Activated T-helper 9 cell treated with anti-CD3 and anti-CD28 coated beads, Interleukin-2, amount 50 U/mL, for 16 hours (primary cell): ENCODE data around the gene R3HDM2.

Source experiments
- DNase-seq: peaks from one replicate; pipeline ENCODE4 v3.0.0-alpha.2; 2020; ENCODE audit warnings: low read depth

R3HDM2 gene

DNA sequence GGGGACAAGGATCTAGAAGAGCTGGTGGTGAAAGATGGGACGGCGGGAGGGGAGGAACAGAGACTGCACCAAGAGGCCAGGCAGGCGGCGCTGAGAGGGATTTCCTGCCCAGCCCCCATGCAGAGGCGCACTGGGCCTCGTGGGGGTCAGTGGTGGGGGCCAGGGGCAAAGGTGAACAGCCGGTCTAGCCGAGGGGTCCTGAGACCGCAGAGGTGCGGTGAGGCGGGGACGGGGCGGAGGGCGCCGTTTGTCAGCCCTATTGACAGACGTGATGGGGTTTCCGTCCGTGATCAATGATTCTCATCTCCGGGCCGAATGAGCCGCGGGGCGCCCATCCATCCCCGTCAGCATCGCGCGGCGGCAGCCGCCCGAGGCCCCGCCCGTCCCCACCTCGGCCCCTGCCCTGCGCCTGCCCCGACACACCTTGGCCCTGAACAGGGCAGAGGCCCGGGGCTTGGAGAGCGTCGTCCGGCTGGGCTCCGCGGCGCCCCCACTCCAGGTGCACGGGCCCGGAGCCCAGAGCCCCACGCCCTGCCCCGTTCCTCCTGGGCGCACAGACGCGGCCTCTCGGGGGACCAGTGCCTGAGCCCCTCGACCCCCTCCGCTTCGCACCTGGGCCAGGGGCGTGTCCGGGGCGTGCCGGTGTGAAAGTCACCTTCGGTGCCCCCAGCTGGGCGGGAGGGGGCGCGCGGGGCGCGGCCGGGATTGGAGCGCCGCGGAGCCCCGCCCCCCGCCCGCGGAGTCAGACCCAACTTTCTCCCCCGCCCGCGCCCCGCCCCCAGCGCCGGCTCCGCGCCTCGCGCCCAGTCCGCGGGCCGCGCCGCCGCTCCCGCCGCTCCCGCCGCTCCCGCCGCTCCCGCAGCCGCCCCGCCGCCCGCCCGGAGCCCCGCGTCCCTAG lies 214.6 kb downstream of the R3HDM2 start, which contains the start of gene NXPH4:
NXPH4 (plus strand) TSS at position 781 of the 898 bp plus-strand sequence. CDS start 176 bp downstream, outside the sequence.
- DNase-seq, result peak; percentile 51

DNA sequence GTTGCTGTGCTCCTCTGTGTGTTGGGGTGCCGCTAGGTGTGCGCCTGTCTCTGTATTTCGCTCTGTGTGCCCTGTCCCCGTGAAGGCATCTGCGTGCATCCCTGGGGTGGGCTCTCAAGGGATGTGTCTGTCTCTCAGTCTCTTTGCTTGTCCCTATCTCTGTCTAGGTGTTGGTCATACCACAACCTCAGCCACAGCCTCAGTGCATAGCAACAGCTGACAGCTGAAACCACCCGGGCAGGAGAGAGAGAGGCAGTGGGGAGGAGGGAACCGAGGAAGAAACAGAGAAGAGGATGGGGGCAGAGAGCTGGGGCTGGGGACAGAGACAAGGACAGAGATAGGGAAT lies 215.2 kb downstream of the R3HDM2 start:
- no peak for DNase-seq

DNA sequence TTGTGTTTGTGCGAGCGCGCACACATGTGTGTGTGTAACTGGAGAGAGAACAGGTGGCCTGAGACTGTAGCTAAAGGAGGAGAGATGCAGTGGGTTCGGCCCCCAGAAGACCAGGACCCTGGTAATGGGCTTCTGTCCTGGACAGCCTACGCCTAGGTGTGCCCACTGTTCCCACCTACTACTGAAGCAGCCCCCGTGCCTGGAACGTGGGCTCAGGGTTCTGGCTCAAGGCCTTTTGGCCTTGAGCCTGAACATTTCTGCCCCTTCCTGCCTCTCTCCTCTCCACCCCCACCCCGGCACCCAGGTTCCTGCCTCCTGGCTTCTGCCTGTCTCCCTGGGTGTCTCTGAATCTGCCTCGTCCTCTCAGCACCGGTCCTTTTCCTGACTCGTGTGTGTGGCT lies 215.8 kb downstream of the R3HDM2 start:
- DNase-seq, result no peak

DNA sequence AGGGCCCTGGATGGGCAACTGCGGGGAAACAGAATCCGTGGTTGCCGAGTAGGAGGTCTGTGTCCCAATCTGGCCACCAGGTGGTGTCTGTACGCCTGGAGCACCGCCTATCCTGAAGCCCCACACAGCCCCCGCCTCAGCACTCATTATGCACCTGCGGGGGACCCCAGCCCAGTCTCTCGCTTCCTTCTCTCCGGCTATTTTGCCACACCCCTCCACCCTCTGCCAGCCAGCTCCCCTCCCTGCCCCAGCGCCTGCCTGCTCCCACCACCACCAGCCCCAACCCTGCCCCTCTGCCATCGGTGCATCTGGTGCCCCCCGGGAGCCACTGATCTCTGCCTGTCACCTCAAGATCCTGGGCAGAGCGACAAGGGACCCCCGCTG lies 216.5 kb downstream of the R3HDM2 start:
- peak; percentile 46 for DNase-seq

DNA sequence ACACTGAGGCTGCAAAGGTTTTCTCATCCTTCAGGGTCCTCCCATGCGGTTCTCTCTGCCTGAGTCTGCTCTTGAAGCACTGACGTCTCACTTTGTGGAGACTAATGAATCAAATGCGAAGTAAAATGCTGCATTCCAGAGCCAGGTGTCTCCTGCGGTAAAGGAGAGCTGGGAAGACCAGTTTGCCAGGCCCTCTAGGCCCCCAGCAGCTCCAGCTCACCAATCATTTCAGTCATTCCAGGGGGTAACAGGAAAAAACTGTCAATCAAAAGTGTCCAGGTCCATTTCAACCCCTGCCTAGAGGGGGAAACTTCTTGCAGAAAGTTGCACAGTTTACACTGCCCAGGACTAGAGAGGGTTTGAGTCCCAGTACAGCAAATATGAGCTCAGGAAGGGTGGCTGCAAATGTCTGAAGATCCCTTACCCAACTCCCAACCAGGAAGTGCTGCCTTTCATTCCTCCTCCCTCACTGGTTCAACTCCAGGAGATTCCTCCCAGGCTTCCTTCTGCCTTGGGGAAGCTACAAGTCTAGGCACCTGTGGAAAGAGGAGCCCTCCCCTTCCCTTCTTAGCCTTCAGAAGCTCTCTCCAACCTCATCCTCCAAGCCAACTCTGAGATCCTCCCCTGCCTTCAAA lies 217.0 kb downstream of the R3HDM2 start:
- DNase-seq, result no peak

DNA sequence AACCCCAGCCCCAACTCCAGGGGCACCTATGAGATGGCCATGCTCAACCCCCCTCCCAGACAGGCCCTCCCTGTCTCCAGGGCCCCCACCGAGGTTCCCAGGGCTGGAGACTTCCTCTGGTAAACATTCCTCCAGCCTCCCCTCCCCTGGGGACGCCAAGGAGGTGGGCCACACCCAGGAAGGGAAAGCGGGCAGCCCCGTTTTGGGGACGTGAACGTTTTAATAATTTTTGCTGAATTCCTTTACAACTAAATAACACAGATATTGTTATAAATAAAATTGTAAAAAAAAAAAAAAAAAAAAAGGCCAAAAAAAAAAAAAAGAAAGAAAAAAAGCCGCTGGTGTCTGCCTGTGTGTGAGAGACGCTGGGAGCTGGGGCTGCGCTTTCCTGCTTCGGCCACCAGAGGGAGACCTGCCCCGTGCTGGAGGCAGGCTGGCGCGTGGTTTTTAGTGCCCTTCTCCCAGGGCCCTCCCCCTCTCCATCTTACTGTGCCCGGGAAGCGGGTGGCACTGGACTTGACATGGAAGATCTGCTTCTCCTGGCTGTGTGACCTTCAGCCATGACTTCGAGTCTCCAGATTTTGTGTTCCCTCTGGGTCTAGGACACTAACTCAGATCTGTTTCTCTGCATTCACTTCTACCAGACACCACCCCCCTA lies 217.7 kb downstream of the R3HDM2 start:
- DNase-seq, result peak; percentile 70

DNA sequence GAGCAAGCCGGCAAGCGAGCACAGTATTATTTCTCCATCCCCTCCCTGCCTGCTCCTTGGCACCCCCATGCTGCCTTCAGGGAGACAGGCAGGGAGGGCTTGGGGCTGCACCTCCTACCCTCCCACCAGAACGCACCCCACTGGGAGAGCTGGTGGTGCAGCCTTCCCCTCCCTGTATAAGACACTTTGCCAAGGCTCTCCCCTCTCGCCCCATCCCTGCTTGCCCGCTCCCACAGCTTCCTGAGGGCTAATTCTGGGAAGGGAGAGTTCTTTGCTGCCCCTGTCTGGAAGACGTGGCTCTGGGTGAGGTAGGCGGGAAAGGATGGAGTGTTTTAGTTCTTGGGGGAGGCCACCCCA lies 218.2 kb downstream of the R3HDM2 start:
- no peak for DNase-seq

DNA sequence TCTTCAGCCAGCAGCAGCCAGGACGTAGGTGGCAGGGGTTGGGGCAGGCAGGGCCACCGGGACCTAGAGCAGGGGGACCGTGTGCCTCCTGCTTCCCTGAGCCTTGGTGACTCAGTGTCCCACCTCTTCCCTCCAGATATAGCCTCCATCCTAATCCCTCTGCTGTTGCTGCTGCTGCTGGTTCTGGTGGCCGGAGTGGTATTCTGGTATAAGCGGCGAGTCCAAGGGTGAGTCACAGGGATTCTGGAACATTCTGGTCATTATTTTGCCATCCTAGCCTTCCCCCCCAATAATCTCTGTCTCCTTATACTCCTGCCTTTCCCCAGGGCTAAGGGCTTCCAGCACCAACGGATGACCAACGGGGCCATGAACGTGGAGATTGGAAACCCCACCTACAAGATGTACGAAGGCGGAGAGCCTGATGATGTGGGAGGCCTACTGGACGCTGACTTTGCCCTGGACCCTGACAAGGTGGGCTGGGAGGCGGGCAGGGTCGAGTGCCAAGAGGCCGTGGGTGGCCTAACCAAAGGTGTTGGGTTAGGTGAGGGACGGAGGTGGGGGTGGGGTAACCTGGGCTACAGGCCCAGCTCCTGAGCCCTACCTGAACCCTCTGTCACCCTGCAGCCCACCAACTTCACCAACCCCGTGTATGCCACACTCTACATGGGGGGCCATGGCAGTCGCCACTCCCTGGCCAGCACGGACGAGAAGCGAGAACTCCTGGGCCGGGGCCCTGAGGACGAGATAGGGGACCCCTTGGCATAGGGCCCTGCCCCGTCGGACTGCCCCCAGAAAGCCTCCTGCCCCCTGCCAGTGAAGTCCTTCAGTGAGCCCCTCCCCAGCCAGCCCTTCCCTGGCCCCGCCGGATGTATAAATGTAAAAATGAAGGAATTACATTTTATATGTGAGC lies 218.8 kb downstream of the R3HDM2 start:
- DNase-seq, result no peak

DNA sequence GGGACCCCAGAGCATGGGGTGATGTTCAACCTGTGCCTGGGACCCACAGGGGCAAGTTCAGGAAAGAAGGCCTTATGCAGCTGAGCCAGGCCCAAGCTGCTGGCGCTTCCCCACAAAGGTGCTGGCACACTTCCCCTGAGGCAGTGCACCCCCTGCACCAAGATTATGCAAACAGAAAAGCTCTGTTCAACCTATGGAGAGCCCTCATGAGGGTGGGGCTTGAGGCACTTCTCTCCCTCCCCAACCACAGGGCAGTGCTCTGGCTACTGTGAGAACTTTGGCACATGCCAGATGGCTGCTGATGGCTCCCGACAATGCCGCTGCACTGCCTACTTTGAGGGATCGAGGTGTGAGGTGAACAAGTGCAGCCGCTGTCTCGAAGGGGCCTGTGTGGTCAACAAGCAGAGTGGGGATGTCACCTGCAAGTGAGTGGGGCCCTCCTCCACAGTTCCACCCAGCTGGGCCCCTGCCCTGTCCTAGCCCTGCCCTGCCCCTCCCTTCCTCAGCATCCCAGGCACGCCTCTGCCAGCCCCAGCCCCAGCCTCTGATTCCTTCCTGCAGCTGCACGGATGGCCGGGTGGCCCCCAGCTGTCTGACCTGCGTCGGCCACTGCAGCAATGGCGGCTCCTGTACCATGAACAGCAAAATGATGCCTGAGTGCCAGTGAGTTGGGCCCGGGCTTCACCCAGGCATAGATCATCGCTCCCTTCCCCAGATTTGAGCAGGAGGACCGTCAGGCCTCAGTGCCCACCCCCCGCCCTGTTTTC lies 219.7 kb downstream of the R3HDM2 start:
- no peak for DNase-seq

DNA sequence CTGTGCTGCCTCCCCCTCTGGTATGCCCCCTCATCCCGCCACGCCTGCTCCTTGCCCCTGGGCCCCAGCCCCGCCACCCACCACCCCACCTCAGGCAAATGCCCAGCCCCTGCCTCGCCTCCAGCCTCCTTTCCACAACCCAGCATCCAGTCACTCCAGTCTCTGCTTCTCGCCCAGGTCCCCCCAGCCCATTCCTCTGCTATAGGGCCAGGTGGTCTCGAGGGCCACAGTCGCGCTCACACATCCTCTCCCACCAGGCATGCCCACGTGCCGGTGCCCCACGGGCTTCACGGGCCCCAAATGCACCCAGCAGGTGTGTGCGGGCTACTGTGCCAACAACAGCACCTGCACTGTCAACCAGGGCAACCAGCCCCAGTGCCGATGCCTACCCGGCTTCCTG lies 220.4 kb downstream of the R3HDM2 start:
- no peak for DNase-seq

DNA sequence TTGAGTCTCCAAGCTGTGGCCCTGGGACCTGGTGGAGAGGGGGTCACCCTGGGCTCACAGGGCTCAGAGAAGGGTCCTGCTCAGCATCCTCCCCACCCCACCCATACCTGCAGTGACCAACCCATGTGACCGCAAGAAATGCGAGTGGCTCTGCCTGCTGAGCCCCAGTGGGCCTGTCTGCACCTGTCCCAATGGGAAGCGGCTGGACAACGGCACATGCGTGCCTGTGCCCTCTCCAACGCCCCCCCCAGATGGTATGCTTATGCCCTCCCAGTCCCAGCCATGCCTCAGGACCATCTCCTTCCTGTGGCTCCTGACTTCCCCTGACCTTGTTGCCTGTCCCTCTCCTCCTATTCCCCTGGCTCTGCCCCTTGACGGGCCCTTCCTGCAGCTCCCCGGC lies 220.9 kb downstream of the R3HDM2 start:
- DNase-seq, result no peak

DNA sequence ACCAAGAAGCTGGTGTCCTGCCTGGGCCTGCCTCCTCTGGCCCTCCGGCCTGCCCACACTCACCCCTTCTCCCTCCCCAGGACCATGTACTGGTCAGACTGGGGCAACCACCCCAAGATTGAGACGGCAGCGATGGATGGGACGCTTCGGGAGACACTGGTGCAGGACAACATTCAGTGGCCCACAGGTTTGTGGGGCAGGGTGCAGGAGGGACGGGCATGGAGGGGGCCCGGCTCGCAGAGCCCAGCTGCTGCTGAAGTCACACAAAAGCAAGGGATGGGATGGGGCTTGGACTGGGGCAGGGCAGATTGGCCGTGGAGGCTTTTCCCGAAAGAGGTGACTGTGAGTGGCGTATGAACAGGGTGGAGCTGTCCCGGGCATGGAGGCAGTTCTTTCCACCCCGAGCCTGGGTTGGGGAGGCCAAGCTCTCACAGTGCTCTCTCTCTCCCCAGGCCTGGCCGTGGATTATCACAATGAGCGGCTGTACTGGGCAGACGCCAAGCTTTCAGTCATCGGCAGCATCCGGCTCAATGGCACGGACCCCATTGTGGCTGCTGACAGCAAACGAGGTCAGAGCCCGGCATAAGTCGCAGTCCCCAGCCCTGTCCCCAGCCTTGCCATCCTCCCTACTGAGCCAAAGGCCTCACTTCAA lies 222.1 kb downstream of the R3HDM2 start:
- no peak for DNase-seq

DNA sequence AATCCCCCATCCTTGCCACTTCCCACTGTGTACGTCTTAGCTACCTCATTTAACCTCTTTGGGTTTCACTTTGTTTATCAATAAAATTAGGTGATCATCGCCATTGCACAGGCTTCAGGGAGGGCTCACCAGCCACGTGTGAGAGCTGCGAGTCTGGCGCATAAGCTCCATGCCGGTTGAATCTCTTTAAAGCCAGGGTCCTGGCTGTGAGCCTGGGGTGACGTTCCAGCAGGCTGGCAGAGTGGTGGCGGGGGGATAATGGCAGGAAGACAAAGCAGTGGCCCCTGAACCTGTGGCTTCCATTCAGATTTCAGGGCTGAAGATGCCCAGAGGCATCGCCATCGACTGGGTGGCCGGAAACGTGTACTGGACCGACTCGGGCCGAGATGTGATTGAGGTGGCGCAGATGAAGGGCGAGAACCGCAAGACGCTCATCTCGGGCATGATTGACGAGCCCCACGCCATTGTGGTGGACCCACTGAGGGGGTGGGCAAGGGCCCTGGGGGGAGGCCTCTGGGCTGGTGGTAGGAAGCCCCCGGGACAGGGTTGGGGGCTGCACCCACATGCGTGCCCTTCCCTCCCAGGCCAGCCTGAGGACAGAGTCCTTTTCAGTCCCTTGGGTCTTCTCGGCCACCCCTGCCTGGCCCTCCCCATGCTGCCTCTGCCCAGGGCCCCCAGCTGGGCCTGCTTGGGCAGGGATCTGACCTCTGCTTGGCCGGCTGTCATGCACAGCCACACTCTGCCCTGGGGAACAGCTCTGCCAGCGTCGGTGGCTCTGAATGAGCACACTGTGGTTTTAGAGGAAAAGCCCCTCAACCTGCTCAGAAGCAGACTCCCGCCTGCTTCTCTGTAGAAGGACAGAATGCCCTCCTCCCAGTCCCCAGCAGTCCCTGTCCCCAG lies 222.9 kb downstream of the R3HDM2 start:
- no peak for DNase-seq

DNA sequence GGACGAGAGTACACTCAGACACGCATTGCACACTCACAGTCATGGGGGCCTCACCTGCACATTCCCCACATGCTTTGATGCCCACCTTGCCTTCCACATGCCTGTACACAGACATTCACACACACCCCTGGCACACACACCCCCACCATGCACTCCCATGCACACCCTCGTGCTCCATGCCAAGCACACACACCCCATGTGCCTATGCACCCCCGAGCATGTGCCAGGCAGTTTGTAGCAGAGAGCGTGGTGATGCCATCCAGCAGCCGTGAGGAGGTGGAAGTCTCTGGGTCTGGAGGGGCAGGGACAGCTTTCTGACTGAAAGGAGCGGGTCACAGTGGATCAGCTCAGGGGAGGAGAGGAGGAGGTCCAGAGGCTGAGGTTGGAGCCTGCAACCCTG lies 224.9 kb downstream of the R3HDM2 start:
- no peak for DNase-seq

DNA sequence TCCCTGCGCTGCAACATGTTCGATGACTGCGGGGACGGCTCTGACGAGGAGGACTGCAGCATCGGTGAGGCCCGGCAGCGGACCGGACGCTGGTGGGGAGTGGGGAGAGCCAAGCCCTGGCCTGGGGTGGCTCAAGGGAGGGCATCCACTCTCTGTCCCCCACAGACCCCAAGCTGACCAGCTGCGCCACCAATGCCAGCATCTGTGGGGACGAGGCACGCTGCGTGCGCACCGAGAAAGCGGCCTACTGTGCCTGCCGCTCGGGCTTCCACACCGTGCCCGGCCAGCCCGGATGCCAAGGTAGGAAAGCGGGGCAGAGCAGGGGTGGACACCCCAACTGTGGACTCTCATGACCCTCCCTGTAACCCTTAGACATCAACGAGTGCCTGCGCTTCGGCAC lies 225.7 kb downstream of the R3HDM2 start:
- DNase-seq, result no peak

DNA sequence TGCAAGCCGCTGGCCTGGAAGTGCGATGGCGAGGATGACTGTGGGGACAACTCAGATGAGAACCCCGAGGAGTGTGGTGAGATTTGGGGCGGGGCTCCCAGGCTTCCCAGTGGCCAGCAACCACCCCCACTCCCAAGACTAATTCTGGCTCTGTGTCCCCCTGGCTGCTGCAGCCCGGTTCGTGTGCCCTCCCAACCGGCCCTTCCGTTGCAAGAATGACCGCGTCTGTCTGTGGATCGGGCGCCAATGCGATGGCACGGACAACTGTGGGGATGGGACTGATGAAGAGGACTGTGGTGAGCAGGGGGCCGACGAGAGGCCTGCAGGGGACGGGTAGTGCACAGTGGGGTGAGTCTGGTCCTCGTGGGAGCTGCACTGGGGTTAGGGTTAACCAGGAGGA lies 226.4 kb downstream of the R3HDM2 start:
- no peak for DNase-seq

DNA sequence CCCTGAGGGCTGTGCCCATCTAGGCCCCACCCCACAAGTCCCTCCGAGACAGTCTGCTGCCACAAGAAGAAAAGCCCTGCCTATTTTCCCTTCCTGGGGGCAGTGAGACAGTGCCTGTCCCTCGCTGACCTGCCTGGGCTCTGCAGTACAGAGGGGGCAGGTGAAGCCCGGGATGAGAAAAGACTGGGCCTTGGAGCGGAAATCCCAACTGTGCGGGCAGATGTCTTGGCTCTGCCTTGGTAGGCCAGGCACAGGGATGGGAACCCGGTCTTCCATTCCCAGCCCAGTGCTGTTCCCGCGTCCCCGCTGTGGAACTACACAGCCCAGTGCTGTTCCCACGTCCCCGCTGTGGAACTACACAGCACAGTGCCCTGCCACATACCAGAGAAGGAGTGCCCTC lies 227.1 kb downstream of the R3HDM2 start:
- no peak for DNase-seq
